NCI-H1694 (cell line): Measurements from ENCODE around the gene PIGQ.
"Not testable (repeated sequence)": the region's sequence is repeated elsewhere in the genome, so short reads cannot be mapped to it uniquely, and the experiment has no call there.

Experiments
- DNase-seq: peaks from one replicate; lab custom pipeline; 2025; lab: John Stamatoyannopoulos, UW

The PIGQ gene

GRCh38 chr16:586047-586644 is 16.4 kb downstream of the PIGQ start:
- DNase-seq: no peak

- no peak for DNase-seq
Measured at GRCh38 chr16:586645-587590, 17.1 kb downstream of the PIGQ start.

GRCh38 chr16:588639-588888 is 18.8 kb downstream of the PIGQ start:
- no peak for DNase-seq

GRCh38 chr16:588889-589657 is 19.3 kb downstream of the PIGQ start:
- DNase-seq: peak; percentile 77

GRCh38 chr16:589658-590187 is 20.0 kb downstream of the PIGQ start, which contains the start of gene RAB40C:
RAB40C (plus strand) TSS chr16:590066; CDS start chr16:590292, 226 bp downstream.
- DNase-seq: peak; percentile 92

- no peak for DNase-seq
Measured at GRCh38 chr16:590188-590814, 20.5 kb downstream of the PIGQ start.

GRCh38 chr16:590815-591200 is 21.0 kb downstream of the PIGQ start:
- no peak for DNase-seq

GRCh38 chr16:591231-591630 is 21.5 kb downstream of the PIGQ start:
- DNase-seq: no peak

- no peak for DNase-seq
Measured at GRCh38 chr16:591892-592517, 22.2 kb downstream of the PIGQ start.

GRCh38 chr16:592518-593306 is 22.9 kb downstream of the PIGQ start:
- no peak for DNase-seq

GRCh38 chr16:593406-593805 is 23.6 kb downstream of the PIGQ start:
- DNase-seq: no peak

- no peak for DNase-seq
Measured at GRCh38 chr16:593807-594206, 24.0 kb downstream of the PIGQ start.

- no peak for DNase-seq
Measured at GRCh38 chr16:595094-595528, 25.3 kb downstream of the PIGQ start.

GRCh38 chr16:595942-596735 is 26.4 kb downstream of the PIGQ start:
- DNase-seq: no peak

GRCh38 chr16:596736-597060 is 26.9 kb downstream of the PIGQ start:
- no peak for DNase-seq

- not testable (repeated sequence) for DNase-seq
Measured at GRCh38 chr16:597655-598054, 27.9 kb downstream of the PIGQ start.

- DNase-seq: no peak
Measured at GRCh38 chr16:598823-599739, 29.3 kb downstream of the PIGQ start.

GRCh38 chr16:600781-601180 is 31.0 kb downstream of the PIGQ start:
- DNase-seq: peak; percentile 7

- no peak for DNase-seq
Measured at GRCh38 chr16:603933-604332, 34.2 kb downstream of the PIGQ start.
